Measurements from ENCODE around the gene NDFIP1. TPM values are rescaled to one million over a fixed set of nuclear protein-coding genes. Genes with fewer than 3 reads are reported as not detected.
A peak's percentile ranks its signal among the peaks of the same experiment; 100 is the strongest.

NDFIP1 gene
- total RNA-seq, 1 experiment from 2014 or later = 40.7 TPM

- no peak for DNase-seq
- Histone ChIP-seq H3F3A (ENCODE audit: insufficient read depth, low read depth) (no peaks in the 10 kb centered on the region; the same call in 1 of the 2 replicates), H3K4me1 (replicated peaks; ENCODE audit: insufficient read depth) (no peaks in the 10 kb centered on the region), H2AFZ (no peak overlapping the region), H3K9me3 (ENCODE audit: insufficient read depth, low read depth) (no peaks in the 10 kb centered on the region), H3K36me3 (ENCODE audit: low read depth) (peaks cover 6% of the 10 kb centered on the region; the same call in 1 of the 2 replicates), H4K20me1 (ENCODE audit: insufficient read depth) (no peaks in the 10 kb centered on the region; the same call in none of the 2 replicates), H3K27me3 (ENCODE audit: insufficient read depth, low read depth) (no peaks in the 10 kb centered on the region), H3K9me2 (ENCODE audit: insufficient read depth) (no peaks in the 10 kb centered on the region), H3K4me2 (no peak overlapping the region), H3K4me3 (no peak overlapping the region), H3K79me2 (ENCODE audit: low read depth) (no peaks in the 10 kb centered on the region), H3K27ac (no peak overlapping the region)
- intact Hi-C loops (cut with micrococcal nuclease; ENCODE audit: unreplicated experiment) = loop anchor here (5.0 kb wide), 1 partner anchor 116 kb away; no protein-coding TSS in a partner anchor
- ChIA-PET CTCF (interaction anchor here (0.7 kb wide), 1 partner anchor 211 kb away, joined by 4 read pairs; no protein-coding TSS in a partner anchor), POLR2A (ENCODE audit: unreplicated experiment) (no interaction called here)
- TF ChIP-seq EZH2 (IDR thresholded peaks at IDR 0.05; ENCODE audit: low read depth) (no peak), CTCF (conservative IDR thresholded peaks at IDR 0.05) (no peak)
- BruUV-seq (replicated peaks) = no TSS peak
Observed at GRCh38 chr5:142133330-142134206, 25.0 kb downstream of the NDFIP1 start.

GRCh38 chr5:142134331-142135010 is 25.9 kb downstream of the NDFIP1 start:
- Histone ChIP-seq H3K4me2 (no peak overlapping the region), H3K36me3 (ENCODE audit: low read depth) (peaks cover 6% of the 10 kb centered on the region; the same call in 1 of the 2 replicates), H3K27ac (no peak overlapping the region), H2AFZ (no peak overlapping the region), H3K4me3 (no peak overlapping the region), H3K79me2 (ENCODE audit: low read depth) (no peaks in the 10 kb centered on the region), H3F3A (ENCODE audit: insufficient read depth, low read depth) (no peaks in the 10 kb centered on the region; the same call in 1 of the 2 replicates), H3K9me2 (ENCODE audit: insufficient read depth) (no peaks in the 10 kb centered on the region), H3K4me1 (replicated peaks; ENCODE audit: insufficient read depth) (no peaks in the 10 kb centered on the region), H4K20me1 (ENCODE audit: insufficient read depth) (no peaks in the 10 kb centered on the region; the same call in none of the 2 replicates), H3K27me3 (ENCODE audit: insufficient read depth, low read depth) (no peaks in the 10 kb centered on the region), H3K9me3 (ENCODE audit: insufficient read depth, low read depth) (no peaks in the 10 kb centered on the region)
- ChIA-PET POLR2A (ENCODE audit: unreplicated experiment) (no interaction called here), CTCF (interaction anchor here (0.7 kb wide), 1 partner anchor 210 kb away, joined by 4 read pairs; no protein-coding TSS in a partner anchor)
- DNase-seq = no peak
- intact Hi-C loops (cut with micrococcal nuclease; ENCODE audit: unreplicated experiment) = loop anchor here (5.0 kb wide), 1 partner anchor 117 kb away; no protein-coding TSS in a partner anchor
- no peak for TF ChIP-seq CTCF (conservative IDR thresholded peaks at IDR 0.05)
- TF ChIP-seq EZH2 (IDR thresholded peaks at IDR 0.05; ENCODE audit: low read depth) = no peak
- BruUV-seq (replicated peaks) = no TSS peak

- no peaks in the 10 kb centered on the region for H3K27me3 ChIP-seq (ENCODE audit: insufficient read depth, low read depth)
- DNase-seq = no peak
- H3K9me2 ChIP-seq (ENCODE audit: insufficient read depth) = no peaks in the 10 kb centered on the region
- CTCF ChIA-PET = interaction anchor here (0.6 kb wide), 1 partner anchor 135 kb away, joined by 14 read pairs; no protein-coding TSS in a partner anchor
- H3K4me3 ChIP-seq = no peak overlapping the region
- peak; percentile 46 for TF ChIP-seq CTCF (conservative IDR thresholded peaks at IDR 0.05)
- TF ChIP-seq EZH2 (IDR thresholded peaks at IDR 0.05; ENCODE audit: low read depth) = no peak
- intact Hi-C loops (cut with micrococcal nuclease; ENCODE audit: unreplicated experiment) = no loop called here
- no peaks in the 10 kb centered on the region for H3K79me2 ChIP-seq (ENCODE audit: low read depth)
- no peak overlapping the region for H3K4me2 ChIP-seq
- H3K36me3 ChIP-seq (ENCODE audit: low read depth) = peaks cover 4% of the 10 kb centered on the region; the same call in 1 of the 2 replicates
- BruUV-seq (replicated peaks) = no TSS peak
- H3K27ac ChIP-seq = no peak overlapping the region
- POLR2A ChIA-PET (ENCODE audit: unreplicated experiment) = no interaction called here
- H2AFZ ChIP-seq = no peak overlapping the region
- H3K9me3 ChIP-seq (ENCODE audit: insufficient read depth, low read depth) = no peaks in the 10 kb centered on the region
- no peaks in the 10 kb centered on the region for H4K20me1 ChIP-seq (ENCODE audit: insufficient read depth)
- H3F3A ChIP-seq (ENCODE audit: insufficient read depth, low read depth) = 0 out of 2 replicates have a peak, but pooled peaks cover 7% of the 10 kb centered on the region
- H3K4me1 ChIP-seq (replicated peaks; ENCODE audit: insufficient read depth) = no peaks in the 10 kb centered on the region
Observed at GRCh38 chr5:142141463-142141862, 32.9 kb downstream of the NDFIP1 start.
